ENCODE results near the gene ADRM1.

- TF ChIP-seq, protein P1, sequence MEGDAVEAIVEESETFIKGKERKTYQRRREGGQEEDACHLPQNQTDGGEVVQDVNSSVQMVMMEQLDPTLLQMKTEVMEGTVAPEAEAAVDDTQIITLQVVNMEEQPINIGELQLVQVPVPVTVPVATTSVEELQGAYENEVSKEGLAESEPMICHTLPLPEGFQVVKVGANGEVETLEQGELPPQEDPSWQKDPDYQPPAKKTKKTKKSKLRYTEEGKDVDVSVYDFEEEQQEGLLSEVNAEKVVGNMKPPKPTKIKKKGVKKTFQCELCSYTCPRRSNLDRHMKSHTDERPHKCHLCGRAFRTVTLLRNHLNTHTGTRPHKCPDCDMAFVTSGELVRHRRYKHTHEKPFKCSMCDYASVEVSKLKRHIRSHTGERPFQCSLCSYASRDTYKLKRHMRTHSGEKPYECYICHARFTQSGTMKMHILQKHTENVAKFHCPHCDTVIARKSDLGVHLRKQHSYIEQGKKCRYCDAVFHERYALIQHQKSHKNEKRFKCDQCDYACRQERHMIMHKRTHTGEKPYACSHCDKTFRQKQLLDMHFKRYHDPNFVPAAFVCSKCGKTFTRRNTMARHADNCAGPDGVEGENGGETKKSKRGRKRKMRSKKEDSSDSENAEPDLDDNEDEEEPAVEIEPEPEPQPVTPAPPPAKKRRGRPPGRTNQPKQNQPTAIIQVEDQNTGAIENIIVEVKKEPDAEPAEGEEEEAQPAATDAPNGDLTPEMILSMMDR (IDR thresholded peaks at IDR 0.05): no peak
- no peak for TF ChIP-seq POLR2A (IDR thresholded peaks at IDR 0.05)
Observed at GRCh38 chr20:62262064-62262463, 40.7 kb upstream of the ADRM1 start.
